GM18520 (cell line): ENCODE data around the gene PDXDC1.
"Not testable (repeated sequence)": the region's sequence is repeated elsewhere in the genome, so short reads cannot be mapped to it uniquely, and the experiment has no call there.

Experiments
- ATAC-seq: cut with Tn5 transposase; IDR thresholded peaks from one replicate; pipeline ENCODE4 v1.9.1; 2021; ENCODE audit not compliant: unreplicated experiment

PDXDC1 gene

DNA sequence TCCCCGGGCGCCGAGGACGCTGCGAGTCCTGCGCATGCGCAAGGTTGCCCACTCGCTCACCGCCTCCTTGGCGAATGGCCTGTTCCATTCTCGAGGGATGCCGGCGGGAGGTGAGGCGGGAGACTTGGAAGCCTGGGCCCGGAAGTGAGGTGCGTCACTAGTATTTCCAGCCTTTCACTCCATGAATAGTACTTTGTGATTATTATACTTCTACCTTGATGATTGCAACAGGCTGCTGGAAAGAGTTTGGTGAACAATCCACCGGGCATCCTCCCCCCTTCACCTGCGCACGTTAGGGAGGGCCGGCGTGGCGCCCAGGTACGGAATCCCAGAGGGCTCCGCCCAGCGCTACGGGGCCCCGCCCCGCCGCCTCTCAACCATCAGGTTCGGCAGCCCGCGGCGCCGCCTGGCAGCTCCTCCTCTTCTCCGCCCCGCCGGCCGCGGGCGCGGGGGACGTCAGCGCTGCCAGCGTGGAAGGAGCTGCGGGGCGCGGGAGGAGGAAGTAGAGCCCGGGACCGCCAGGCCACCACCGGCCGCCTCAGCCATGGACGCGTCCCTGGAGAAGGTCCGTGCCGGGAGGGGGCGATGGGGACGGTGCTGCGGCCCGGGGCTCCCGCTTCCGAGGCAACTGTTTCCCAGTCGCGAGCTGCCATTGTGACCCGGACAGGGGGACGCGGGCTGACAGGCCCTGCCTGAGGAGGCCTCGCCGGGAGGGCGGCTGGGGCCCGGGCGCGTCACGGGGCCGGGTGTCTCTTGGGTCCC lies at the start of gene PDXDC1:
TSS of gene PDXDC1 (plus strand) at position 371 of the 762 bp plus-strand sequence. CDS start at position 545, 174 bp downstream.
- peak; percentile 90 for ATAC-seq

GRCh38 chr16:14928064-14928714 lies 46.6 kb upstream of the PDXDC1 start:
- not testable (repeated sequence) for ATAC-seq

- ATAC-seq: not testable (repeated sequence)
Observed at GRCh38 chr16:14929176-14929575, 45.6 kb upstream of the PDXDC1 start.

- not testable (repeated sequence) for ATAC-seq
Observed at GRCh38 chr16:14930246-14930645, 44.6 kb upstream of the PDXDC1 start.

- not testable (repeated sequence) for ATAC-seq
Observed at GRCh38 chr16:14930971-14931370, 43.9 kb upstream of the PDXDC1 start.

DNA sequence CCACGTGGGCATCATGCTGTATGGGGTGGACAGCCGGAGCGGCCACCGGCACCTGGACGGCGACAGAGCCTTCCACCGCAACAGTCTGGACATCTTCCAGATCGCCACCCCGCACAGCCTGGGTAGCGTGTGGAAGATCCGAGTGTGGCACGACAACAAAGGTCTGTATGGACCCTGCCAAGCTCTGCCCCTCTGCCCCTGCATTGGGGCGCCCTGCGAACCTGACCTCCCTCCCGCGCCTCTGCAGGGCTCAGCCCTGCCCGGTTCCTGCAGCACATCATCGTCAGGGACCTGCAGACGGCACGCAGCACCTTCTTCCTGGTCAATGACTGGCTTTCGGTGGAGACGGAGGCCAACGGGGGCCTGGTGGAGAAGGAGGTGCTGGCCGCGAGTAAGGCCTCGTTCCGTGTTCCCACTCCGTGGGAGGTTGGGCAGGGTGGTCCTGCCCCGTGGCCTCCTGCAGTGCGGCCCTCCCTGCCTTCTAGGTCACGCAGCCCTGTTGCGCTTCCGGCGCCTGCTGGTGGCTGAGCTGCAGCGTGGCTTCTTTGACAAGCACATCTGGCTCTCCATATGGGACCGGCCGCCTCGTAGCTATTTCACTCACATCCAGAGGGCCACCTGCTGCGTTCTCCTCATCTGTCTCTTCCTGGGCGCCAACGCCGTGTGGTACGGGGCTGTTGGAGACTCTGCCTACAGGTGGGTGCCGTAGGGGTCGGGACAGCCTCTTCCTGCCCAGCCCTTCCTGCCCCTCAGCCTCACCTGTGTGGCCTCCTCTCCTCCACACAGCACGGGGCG lies 42.0 kb upstream of the PDXDC1 start:
- not testable (repeated sequence) for ATAC-seq

DNA sequence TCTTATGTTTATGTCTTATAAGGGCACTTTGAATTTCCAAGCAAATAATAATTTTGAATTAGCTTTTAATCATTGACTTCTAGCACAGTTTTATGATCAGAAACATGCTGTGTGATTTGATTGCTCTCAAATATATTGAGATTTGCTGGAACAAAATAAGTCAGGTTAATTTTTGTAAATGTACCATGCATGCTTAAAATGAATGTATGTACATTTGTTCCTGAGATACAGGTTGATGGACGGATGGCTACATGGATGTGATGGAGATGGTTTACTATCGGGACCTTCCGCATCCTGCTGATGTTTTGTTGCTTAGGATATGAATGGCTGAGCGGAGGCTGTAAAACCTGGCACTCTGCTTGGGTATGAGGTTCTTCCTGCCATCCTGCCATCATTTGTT lies 37.7 kb upstream of the PDXDC1 start, which contains the start of gene NPIPA1:
TSS of gene NPIPA1 (plus strand) at position 301 of the 400 bp plus-strand sequence. CDS start at position 301, 0 bp downstream.
- ATAC-seq: not testable (repeated sequence)

DNA sequence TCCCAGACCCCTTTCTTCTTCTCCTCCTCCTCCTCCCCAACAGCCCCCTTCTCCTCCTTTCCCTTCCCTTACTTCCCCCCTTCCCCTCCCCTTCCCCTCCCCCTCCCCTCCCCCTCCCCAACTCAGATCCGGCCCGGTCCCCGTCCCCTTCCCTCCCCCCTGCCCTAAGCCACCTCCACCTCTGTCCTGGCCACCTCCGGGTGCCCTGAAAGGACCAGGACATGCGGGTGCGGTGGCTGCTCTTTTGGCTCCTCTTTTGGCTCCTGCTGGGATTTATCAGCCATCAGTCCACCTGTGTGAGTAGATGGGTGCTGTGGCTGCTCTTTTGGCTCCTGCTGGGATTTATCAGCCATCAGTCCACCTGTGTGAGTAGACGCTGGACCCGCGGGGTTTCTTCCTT lies 36.8 kb upstream of the PDXDC1 start:
- ATAC-seq: not testable (repeated sequence)

DNA sequence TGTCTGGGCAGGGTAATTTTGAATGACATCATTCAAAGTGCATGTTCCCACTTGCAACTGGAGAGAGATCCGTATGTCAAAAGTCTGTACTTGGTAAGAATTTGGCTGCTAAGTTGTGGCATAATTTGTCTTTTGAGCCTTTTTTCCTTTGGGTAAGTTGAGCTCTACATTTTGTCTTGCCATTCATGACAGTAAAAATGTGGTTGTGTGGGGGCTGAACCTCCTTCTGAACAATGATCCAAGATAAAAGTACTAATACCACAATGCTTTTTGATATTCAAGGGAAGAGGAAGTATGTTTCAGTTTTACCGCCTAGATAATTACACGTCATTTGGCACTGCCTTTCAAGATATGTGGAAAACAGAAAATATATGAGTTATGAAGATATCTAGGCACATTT lies 32.1 kb upstream of the PDXDC1 start:
- ATAC-seq: not testable (repeated sequence)

DNA sequence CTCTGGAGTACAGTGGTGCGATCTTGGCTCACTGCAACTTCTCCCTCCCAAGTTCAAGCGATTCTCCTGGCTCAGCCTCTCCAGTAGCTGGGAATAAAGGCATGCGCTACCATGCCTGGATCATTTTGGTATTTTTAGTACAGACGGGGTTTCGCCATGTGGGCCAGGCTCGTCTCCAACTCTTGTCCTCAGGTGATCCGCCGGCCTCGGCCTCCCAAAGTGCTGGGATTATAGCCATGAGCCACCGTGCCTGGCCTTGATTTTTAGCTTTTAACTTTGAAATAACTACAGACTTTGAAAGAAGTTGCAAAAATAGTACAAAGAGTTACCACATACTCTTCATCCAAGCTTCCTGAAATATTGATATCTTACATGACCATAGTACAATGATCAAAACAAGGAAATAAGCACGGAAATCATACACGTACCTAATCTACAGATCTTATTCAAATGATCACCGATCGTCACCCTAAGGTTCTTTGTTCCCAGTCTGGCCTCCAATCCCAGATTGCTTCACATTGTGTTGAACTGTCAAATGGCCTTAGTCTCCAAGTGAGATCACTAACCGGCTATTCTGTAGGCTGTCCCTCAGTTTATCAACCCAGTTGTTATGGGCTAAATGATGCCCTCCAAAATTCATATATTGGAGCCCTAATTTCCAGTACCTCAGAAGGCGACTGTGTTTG lies 19.1 kb upstream of the PDXDC1 start:
- no peak for ATAC-seq

GRCh38 chr16:14957576-14958322 lies 17.1 kb upstream of the PDXDC1 start:
- ATAC-seq: no peak

GRCh38 chr16:14958323-14958600 lies 16.6 kb upstream of the PDXDC1 start:
- no peak for ATAC-seq

- ATAC-seq: no peak
Observed at GRCh38 chr16:14958970-14959369, 15.9 kb upstream of the PDXDC1 start.

DNA sequence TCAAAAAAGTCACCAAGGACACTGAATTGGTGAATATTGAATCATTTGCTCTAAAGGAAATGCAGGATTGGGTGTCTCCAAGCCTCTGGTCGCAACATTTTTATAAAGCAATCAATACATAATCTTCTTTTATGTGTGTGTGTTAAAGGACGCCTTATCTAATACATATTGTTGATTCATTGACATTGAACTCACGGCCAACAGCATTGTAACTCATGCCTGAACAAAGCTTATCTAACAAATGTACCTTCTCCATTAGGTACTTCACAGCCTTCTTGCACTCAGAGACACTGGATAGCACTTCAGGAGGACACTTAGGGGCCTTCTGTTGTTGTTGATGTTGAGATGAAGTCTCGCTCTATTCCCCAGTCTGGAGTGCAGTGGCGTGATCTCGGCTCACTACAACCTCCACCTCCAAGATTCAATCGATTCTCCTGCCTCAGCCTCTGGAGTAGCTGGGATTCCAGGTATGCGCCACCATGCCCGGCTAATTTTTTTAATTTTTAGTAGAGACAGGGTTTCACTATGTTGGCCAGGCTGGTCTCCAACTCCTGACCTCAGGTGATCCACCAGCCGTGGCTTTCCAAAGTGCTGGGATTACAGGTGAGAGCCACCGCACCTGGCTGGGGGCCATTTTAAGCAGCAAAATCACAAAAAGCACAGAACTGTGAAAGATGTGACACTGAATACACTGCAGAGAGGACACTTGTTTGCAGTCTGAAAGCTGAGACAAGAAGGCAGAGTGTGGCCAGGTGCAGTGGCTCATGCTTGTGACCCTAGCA lies 13.2 kb upstream of the PDXDC1 start:
- ATAC-seq: no peak

DNA sequence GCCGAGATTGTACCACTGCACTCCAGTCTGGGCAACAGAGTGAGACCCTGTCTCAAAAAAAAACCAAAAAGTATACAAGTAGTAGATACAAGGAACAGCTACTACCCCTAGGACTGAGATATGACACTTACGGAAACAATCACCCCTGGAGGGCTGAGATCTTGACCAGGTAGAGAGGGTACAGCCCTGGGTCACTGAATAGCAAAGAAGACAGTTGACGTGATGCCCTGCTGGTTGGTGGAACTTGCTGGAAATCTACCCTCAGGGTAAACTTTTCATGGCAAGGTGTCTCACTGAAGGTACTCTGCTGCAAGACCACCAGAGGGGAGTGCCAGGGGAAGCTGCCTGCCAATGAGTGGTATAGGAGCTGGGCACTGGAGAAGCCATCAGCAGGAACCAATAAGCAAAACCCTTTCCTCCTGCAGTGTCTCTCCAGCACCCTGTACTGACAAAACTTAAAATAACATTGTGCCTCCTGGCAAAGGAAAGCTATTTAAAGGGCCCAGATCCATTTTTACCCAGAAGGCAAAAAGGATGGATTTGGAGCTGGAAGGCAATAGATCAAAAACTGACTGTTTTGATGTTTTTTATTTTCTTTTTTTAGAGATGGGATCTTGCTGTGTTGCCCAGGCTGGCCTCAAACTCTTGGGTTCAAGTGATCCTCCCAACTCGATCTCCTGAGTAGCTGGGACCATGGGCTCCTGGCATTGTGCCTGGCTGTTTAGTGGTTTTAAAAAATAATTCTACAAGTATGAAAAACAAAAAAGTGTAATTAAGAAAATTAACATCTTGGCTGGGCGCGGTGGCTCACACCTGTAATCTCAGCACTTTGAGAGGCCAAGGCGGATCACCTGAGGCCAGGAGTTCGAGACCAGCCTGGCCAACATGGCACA lies 11.3 kb upstream of the PDXDC1 start:
- ATAC-seq: no peak

DNA sequence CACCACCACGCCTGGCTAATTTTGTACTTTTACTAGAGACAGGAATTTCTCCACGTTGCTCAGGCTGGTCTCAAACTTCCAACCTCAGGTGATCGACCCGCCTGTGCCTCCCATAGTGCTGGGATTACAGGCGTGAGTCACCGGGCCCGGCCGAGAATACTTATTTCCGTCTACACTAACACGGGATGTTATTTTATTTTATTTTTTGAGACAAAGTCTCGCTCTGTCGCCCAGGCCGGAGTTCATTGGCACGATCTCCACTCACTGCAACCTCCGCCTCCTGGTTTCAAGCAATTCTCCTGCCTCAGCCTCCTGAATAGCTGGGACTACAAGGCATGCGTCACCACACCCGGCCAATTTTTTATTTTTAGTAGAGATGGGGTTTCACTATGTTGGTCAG lies 9.5 kb upstream of the PDXDC1 start:
- no peak for ATAC-seq

DNA sequence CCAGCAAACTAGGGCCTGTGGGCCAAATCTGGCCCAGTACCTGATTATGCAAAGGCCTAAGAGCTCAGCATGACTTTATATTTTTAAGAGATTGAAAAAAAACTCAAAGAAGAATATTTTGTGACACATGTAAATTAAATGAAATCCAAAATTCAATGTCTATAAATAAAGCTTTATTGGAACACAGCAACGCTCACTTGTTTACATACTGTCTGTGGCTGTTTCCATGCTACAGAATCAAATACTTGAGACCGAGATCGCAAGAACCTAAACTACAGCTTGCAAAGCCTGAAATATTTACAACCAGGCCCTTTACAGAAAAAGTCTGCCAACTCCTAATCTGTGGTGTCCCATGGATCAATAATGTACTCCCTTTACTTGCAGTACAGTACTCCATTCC lies 5.0 kb upstream of the PDXDC1 start:
- not testable (repeated sequence) for ATAC-seq

GRCh38 chr16:14971621-14972228 lies 3.1 kb upstream of the PDXDC1 start:
- not testable (repeated sequence) for ATAC-seq
